ENCODE data around the gene THEMIS2.

- TF ChIP-seq POLR2AphosphoS5 (IDR thresholded peaks at IDR 0.05) (no peak), CTCF (IDR thresholded peaks at IDR 0.05) (no peak), EP300 (IDR thresholded peaks at IDR 0.05) (no peak)
These were observed 49.9 kb downstream of the THEMIS2 start for GRCh38 chr1:27922272-27922671.
